SU-DHL-6 (cell line): Measurements from ENCODE around the gene USP16.

ENCODE experiments used
- CTCF ChIP-seq: fragments of 200-600 bp; sonication (generic); IDR thresholded peaks from one replicate; pipeline ENCODE4 v1.5.1; 2017; ENCODE audit warnings: antibody characterized with exemption, mild to moderate bottlenecking, low read length, moderate library complexity; ENCODE audit not compliant: insufficient read depth, poor library complexity, severe bottlenecking
- EZH2phosphoT487 ChIP-seq: fragments of 200-600 bp; sonication (generic), shearing (Covaris generic); conservative IDR thresholded peaks from 2 replicates; pipeline ENCODE4 v1.6.1; 2018; ENCODE audit warnings: mild to moderate bottlenecking, antibody characterized with exemption, low read length, moderate library complexity, mixed read lengths

- TF ChIP-seq CTCF (no peak), EZH2phosphoT487 (no peak)
These were observed 27.8 kb downstream of the USP16 start for GRCh38 chr21:29052224-29052623.
